ENCODE data around the gene SON. TPM values are rescaled to one million over a fixed set of nuclear protein-coding genes. Genes with fewer than 3 reads are reported as not detected.

The SON gene
- total RNA-seq, 3 donors from 2014 or later: 240 to 293 (median 254) TPM

DNA sequence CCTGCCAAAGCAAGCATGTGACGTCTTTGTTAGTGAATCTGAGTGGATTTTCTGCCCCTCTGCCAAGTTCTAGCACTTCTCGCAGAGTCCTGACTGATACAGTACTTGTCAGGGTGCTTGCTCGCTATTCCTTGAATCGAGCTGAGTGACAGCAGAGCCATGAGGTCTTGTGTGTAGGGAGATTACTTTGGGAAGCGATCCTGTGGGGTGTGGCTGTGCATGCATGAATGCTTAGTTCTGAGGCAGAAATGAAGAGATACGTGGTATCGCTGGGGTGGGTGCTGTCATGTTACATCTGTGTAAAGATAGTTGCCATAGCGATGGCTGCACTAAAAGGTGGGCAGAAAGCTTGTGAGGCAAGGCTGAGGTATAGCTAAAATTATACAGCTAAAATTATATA lies 32.0 kb upstream of the SON start:
- no peak for DNase-seq
- no peaks in the 10 kb centered on the region for H3K9me3 ChIP-seq
- no peaks in the 10 kb centered on the region for H3K36me3 ChIP-seq (ENCODE audit: low read depth)
- TF ChIP-seq, protein P1, sequence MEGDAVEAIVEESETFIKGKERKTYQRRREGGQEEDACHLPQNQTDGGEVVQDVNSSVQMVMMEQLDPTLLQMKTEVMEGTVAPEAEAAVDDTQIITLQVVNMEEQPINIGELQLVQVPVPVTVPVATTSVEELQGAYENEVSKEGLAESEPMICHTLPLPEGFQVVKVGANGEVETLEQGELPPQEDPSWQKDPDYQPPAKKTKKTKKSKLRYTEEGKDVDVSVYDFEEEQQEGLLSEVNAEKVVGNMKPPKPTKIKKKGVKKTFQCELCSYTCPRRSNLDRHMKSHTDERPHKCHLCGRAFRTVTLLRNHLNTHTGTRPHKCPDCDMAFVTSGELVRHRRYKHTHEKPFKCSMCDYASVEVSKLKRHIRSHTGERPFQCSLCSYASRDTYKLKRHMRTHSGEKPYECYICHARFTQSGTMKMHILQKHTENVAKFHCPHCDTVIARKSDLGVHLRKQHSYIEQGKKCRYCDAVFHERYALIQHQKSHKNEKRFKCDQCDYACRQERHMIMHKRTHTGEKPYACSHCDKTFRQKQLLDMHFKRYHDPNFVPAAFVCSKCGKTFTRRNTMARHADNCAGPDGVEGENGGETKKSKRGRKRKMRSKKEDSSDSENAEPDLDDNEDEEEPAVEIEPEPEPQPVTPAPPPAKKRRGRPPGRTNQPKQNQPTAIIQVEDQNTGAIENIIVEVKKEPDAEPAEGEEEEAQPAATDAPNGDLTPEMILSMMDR (IDR thresholded peaks at IDR 0.05): no peak
- intact Hi-C loops (cut with DNase I, micrococcal nuclease): no loop called here
- no peaks in the 10 kb centered on the region for H3K4me1 ChIP-seq (ENCODE audit: low read depth)
- no peak overlapping the region for H3K4me3 ChIP-seq
- no peak for ATAC-seq

DNA sequence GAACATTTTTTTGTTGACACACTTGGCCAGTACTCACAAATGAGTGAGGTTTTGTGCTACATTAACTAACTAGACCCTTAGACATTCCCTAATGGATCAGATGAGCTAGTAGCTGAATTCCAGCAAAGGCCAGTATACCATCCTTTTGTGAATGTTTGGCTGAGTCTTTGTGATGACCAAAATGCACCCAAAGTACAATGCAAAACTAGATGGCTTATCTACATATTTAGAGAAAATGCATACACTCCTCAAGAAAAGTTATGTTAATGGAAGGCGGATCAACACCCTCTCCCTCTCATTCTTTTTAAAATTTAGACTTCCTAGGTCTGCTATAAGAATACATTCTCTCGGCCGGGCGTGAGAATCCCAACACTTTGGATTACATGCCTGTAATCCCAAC lies 31.2 kb upstream of the SON start:
- DNase-seq: no peak
- Histone ChIP-seq H3K36me3 (ENCODE audit: low read depth) (no peaks in the 10 kb centered on the region), H3K4me1 (ENCODE audit: low read depth) (no peaks in the 10 kb centered on the region), H3K9me3 (no peaks in the 10 kb centered on the region), H3K4me3 (no peak overlapping the region)
- ATAC-seq: no peak
- TF ChIP-seq, protein P1 (IDR thresholded peaks at IDR 0.05): no peak
- intact Hi-C loops (cut with DNase I, micrococcal nuclease): no loop called here

DNA sequence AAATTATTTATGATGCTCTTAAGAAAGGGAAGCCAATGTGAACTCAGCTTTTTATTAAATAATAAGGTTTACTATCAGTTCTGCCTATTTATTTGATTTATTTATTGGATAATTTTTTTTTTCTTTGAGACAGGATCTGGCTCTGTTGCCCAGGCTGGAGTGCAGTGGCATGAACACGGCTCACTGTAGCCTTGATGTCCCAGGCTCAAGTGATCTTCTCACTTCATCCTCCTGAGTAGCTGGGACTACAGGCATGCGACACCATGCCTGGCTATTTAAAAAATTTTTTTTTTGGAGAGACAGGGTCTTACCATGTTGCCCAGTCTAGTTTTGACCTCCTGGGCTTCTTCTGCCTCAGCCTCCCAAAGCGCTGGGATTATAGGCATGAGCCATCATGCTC lies 30.4 kb upstream of the SON start:
- Histone ChIP-seq H3K4me1 (ENCODE audit: low read depth) (no peaks in the 10 kb centered on the region), H3K36me3 (ENCODE audit: low read depth) (no peaks in the 10 kb centered on the region), H3K9me3 (no peaks in the 10 kb centered on the region), H3K4me3 (no peak overlapping the region)
- TF ChIP-seq, protein P1 (IDR thresholded peaks at IDR 0.05): no peak
- intact Hi-C loops (cut with DNase I, micrococcal nuclease): no loop called here
- ATAC-seq (no peak), DNase-seq (no peak)

DNA sequence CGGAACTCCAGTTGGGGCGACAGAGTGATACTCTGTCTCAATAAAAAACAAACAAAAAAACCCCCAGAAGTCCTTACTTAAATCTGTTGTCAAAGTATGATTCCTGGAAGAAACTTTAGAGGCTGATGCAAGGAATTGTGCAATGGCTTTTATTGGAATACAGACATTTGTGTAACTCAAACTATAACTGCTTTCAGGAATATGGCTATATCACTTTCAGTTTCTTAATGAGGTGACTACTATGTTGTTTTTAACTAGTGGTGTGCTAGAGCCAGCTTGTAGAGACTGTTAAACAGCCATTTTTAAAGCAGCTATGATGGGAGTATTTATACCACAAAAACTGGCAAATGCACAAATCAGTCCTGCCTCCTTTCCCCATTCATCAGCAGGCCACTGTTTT lies 28.6 kb upstream of the SON start:
- TF ChIP-seq, protein P1 (IDR thresholded peaks at IDR 0.05): no peak
- no peaks in the 10 kb centered on the region for H3K4me1 ChIP-seq (ENCODE audit: low read depth)
- intact Hi-C loops (cut with DNase I, micrococcal nuclease): no loop called here
- ATAC-seq: peak; percentile 57
- H3K9me3 ChIP-seq: no peaks in the 10 kb centered on the region
- no peaks in the 10 kb centered on the region for H3K36me3 ChIP-seq (ENCODE audit: low read depth)
- H3K4me3 ChIP-seq: no peak overlapping the region
- DNase-seq: no peak

DNA sequence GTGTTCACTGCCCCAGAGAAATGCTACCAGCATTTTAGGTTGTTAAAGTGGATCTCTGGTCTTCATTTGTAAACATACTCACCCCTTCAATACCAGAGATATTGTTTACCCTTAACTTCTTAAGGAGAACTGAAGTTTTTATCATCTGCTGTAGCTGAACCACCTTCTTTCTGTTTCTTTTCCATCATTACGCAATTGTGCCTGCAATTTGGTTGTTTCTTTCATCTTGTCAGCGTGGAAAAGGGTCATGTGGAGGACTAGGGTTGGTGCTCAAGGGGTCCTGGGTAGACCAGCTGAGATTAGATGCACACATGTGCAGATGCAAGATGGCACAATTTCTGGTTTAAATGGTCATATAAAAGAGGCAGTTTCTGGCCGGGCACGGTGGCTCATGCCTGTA lies 23.9 kb upstream of the SON start:
- H3K36me3 ChIP-seq (ENCODE audit: low read depth): no peaks in the 10 kb centered on the region
- ATAC-seq: no peak

More for the DNA sequence above, 23.9 kb upstream of the SON start:
- Histone ChIP-seq H3K9me3 (no peaks in the 10 kb centered on the region), H3K4me3 (no peak overlapping the region), H3K4me1 (ENCODE audit: low read depth) (no peaks in the 10 kb centered on the region)
- intact Hi-C loops (cut with DNase I, micrococcal nuclease): no loop called here
- no peak for DNase-seq
- TF ChIP-seq, protein P1 (IDR thresholded peaks at IDR 0.05): no peak

Measured in mucosa of descending colon (tissue), 3 donors.